Measurements from ENCODE around the gene UBE2M. TPM values are rescaled to one million over a fixed set of nuclear protein-coding genes. Genes with fewer than 3 reads are reported as not detected.
A peak's percentile ranks its signal among the peaks of the same experiment; 100 is the strongest.

Gene UBE2M
- total RNA-seq, 1 experiment from 2014 or later, result 243 TPM

GRCh38 chr19:58560007-58560887, 1.8 kb upstream of the UBE2M start:
- Histone ChIP-seq H3K27me3 (ENCODE audit: low read length) (no peaks in the 10 kb centered on the region), H2AFZ (ENCODE audit: low read length) (peak overlapping the region; percentile 86), H3F3A (ENCODE audit: low read length, unreplicated experiment) (peaks cover 2% of the 10 kb centered on the region), H3K79me2 (ENCODE audit: low read length) (peaks cover 24% of the 10 kb centered on the region), H3K4me3 (ENCODE audit: low read length) (peak overlapping the region; percentile 69), H3K9ac (ENCODE audit: low read length) (peak overlapping the region; percentile 95), H3K36me3 (ENCODE audit: low read depth, low read length) (peaks cover 11% of the 10 kb centered on the region), H4K20me1 (ENCODE audit: low read length) (no peaks in the 10 kb centered on the region), H3K9me2 (replicated peaks; ENCODE audit: low read length) (no peaks in the 10 kb centered on the region), H3K4me1 (ENCODE audit: insufficient read depth, low read length) (peaks cover 46% of the 10 kb centered on the region), H3K27ac (ENCODE audit: low read length) (peak overlapping the region; percentile 85), H3K9me3 (ENCODE audit: low read length) (no peaks in the 10 kb centered on the region), H3K4me2 (ENCODE audit: low read length) (peak overlapping the region; percentile 97)
- no peak for ATAC-seq
- intact Hi-C loops (cut with micrococcal nuclease), result no loop called here
- TF ChIP-seq EZH2 (IDR thresholded peaks at IDR 0.05; ENCODE audit: low read length, unreplicated experiment), result no peak
- BruUV-seq (replicated peaks), result no TSS peak
- ChIA-PET POLR2A (ENCODE audit: unreplicated experiment) (interaction anchor here (0.6 kb wide), 1 partner anchor 16 kb away, joined by 5 read pairs; the partner anchor contains the start of gene TRIM28), CTCF (no interaction called here)
- DNase-seq, result no peak

GRCh38 chr19:58559275-58560006, 1.0 kb upstream of the UBE2M start:
- H3K9ac ChIP-seq (ENCODE audit: low read length), result peak overlapping the region; percentile 95
- TF ChIP-seq EZH2phosphoT487 (IDR thresholded peaks at IDR 0.05; ENCODE audit: borderline replicate concordance, low read length) (no peak), EZH2 (IDR thresholded peaks at IDR 0.05; ENCODE audit: low read length, unreplicated experiment) (no peak)
- TF ChIP-seq, protein P1, sequence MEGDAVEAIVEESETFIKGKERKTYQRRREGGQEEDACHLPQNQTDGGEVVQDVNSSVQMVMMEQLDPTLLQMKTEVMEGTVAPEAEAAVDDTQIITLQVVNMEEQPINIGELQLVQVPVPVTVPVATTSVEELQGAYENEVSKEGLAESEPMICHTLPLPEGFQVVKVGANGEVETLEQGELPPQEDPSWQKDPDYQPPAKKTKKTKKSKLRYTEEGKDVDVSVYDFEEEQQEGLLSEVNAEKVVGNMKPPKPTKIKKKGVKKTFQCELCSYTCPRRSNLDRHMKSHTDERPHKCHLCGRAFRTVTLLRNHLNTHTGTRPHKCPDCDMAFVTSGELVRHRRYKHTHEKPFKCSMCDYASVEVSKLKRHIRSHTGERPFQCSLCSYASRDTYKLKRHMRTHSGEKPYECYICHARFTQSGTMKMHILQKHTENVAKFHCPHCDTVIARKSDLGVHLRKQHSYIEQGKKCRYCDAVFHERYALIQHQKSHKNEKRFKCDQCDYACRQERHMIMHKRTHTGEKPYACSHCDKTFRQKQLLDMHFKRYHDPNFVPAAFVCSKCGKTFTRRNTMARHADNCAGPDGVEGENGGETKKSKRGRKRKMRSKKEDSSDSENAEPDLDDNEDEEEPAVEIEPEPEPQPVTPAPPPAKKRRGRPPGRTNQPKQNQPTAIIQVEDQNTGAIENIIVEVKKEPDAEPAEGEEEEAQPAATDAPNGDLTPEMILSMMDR (conservative IDR thresholded peaks at IDR 0.05; ENCODE audit: low read depth, low read length), result no peak
- H3K79me2 ChIP-seq (ENCODE audit: low read length), result peaks cover 25% of the 10 kb centered on the region
- H3K4me2 ChIP-seq (ENCODE audit: low read length), result peak overlapping the region; percentile 97
- intact Hi-C loops (cut with micrococcal nuclease), result loop anchor here (1.0 to 2.0 kb wide), 2 partner anchors 13 to 60 kb away; partner anchors contain the start of gene MZF1
- ATAC-seq (peak; percentile 34), DNase-seq (peak; percentile 93)
- peak overlapping the region; percentile 69 for H3K4me3 ChIP-seq (ENCODE audit: low read length)
- peaks cover 4% of the 10 kb centered on the region for H3F3A ChIP-seq (ENCODE audit: low read length, unreplicated experiment)
- H2AFZ ChIP-seq (ENCODE audit: low read length), result peak overlapping the region; percentile 86
- peaks cover 50% of the 10 kb centered on the region for H3K4me1 ChIP-seq (ENCODE audit: insufficient read depth, low read length)
- no peaks in the 10 kb centered on the region for H3K9me2 ChIP-seq (replicated peaks; ENCODE audit: low read length)
- TSS peak; percentile 46 for BruUV-seq (replicated peaks)
- no peaks in the 10 kb centered on the region for H3K9me3 ChIP-seq (ENCODE audit: low read length)
- H3K36me3 ChIP-seq (ENCODE audit: low read depth, low read length), result peaks cover 11% of the 10 kb centered on the region
- ChIA-PET CTCF (interaction anchor here (0.6 kb wide), 1 partner anchor 46 kb away, joined by 4 read pairs; no protein-coding TSS in a partner anchor), POLR2A (ENCODE audit: unreplicated experiment) (interaction anchor here (0.6 kb wide), 4 partner anchors 13 to 40 kb away, joined by 3 to 5 read pairs (median 4); partner anchors contain the start of genes TRIM28 and ZBTB45)
- no peaks in the 10 kb centered on the region for H3K27me3 ChIP-seq (ENCODE audit: low read length)
- no peaks in the 10 kb centered on the region for H4K20me1 ChIP-seq (ENCODE audit: low read length)
- H3K27ac ChIP-seq (ENCODE audit: low read length), result peak overlapping the region; percentile 85

DNA sequence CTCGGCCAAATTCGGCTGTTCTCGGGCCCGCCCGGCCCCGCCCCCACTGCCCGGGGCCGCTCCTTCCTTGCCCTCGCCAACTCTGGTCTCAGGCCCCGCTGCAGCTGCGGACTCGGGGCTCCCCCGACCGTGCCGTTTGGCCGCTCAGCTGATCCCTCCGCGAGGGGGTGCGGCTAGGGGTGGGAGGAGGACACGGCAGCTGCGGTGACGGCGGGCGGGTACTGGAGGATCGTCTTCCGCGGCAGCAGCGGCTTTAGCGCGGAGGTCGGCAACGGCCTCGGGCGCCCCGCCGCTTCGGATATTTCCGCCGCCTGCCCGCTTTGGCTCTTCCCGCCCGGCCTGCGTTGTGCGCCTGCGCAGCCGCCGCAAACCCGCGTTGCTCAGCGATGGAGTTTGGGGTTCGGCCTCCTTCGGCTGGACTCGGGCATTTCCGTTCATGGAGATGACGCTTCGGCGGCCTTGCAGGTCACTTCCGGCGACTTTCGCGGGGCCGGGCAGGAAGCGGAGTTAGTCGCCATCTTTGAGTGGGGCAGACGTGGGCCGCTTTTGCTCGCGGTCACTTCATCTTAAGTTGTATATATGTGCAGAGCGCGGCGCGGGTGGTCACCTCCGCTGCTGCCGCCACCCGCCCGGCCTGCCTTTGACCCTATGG, 338 bp upstream of the UBE2M start:
- no peaks in the 10 kb centered on the region for H3K27me3 ChIP-seq (ENCODE audit: low read length)
- peaks cover 57% of the 10 kb centered on the region for H3K4me1 ChIP-seq (ENCODE audit: insufficient read depth, low read length)
- ChIA-PET POLR2A (ENCODE audit: unreplicated experiment) (interaction anchor here (0.6 to 0.9 kb wide), 4 partner anchors 12 to 39 kb away, joined by 3 to 4 read pairs (median 4); partner anchors contain the start of genes TRIM28 and ZBTB45), CTCF (interaction anchor here (0.6 kb wide), 1 partner anchor 45 kb away, joined by 4 read pairs; no protein-coding TSS in a partner anchor)
- BruUV-seq (replicated peaks), result no TSS peak
- ATAC-seq (peak; percentile 52), DNase-seq (peak; percentile 100)
- TF ChIP-seq, protein P1 (conservative IDR thresholded peaks at IDR 0.05; ENCODE audit: low read depth, low read length), result no peak
- TF ChIP-seq EZH2 (IDR thresholded peaks at IDR 0.05; ENCODE audit: low read length, unreplicated experiment), result no peak
- no peak for TF ChIP-seq EZH2phosphoT487 (IDR thresholded peaks at IDR 0.05; ENCODE audit: borderline replicate concordance, low read length)
- intact Hi-C loops (cut with micrococcal nuclease), result loop anchor here (1.0 to 2.0 kb wide), 2 partner anchors 14 to 59 kb away; partner anchors contain the start of gene MZF1
- H3K9me3 ChIP-seq (ENCODE audit: low read length), result no peaks in the 10 kb centered on the region
- H3K79me2 ChIP-seq (ENCODE audit: low read length), result peaks cover 32% of the 10 kb centered on the region
- H3F3A ChIP-seq (ENCODE audit: low read length, unreplicated experiment), result peaks cover 4% of the 10 kb centered on the region
- H3K9ac ChIP-seq (ENCODE audit: low read length), result peak overlapping the region; percentile 95
- H2AFZ ChIP-seq (ENCODE audit: low read length), result peak overlapping the region; percentile 86
- peak overlapping the region; percentile 85 for H3K27ac ChIP-seq (ENCODE audit: low read length)
- no peaks in the 10 kb centered on the region for H3K9me2 ChIP-seq (replicated peaks; ENCODE audit: low read length)
- peak overlapping the region; percentile 97 for H3K4me2 ChIP-seq (ENCODE audit: low read length)
- peaks cover 11% of the 10 kb centered on the region for H3K36me3 ChIP-seq (ENCODE audit: low read depth, low read length)
- no peaks in the 10 kb centered on the region for H4K20me1 ChIP-seq (ENCODE audit: low read length)
- H3K4me3 ChIP-seq (ENCODE audit: low read length), result peak overlapping the region; percentile 69
